ENCODE results near the gene MCM7. TPM values are rescaled to one million over a fixed set of nuclear protein-coding genes. Genes with fewer than 3 reads are reported as not detected.

MCM7 gene
- total RNA-seq, 2 experiments from 2014 or later, result 456 to 476 TPM

GRCh38 chr7:100091411-100092181 is 9.6 kb downstream of the MCM7 start:
- TF ChIP-seq, protein P1, sequence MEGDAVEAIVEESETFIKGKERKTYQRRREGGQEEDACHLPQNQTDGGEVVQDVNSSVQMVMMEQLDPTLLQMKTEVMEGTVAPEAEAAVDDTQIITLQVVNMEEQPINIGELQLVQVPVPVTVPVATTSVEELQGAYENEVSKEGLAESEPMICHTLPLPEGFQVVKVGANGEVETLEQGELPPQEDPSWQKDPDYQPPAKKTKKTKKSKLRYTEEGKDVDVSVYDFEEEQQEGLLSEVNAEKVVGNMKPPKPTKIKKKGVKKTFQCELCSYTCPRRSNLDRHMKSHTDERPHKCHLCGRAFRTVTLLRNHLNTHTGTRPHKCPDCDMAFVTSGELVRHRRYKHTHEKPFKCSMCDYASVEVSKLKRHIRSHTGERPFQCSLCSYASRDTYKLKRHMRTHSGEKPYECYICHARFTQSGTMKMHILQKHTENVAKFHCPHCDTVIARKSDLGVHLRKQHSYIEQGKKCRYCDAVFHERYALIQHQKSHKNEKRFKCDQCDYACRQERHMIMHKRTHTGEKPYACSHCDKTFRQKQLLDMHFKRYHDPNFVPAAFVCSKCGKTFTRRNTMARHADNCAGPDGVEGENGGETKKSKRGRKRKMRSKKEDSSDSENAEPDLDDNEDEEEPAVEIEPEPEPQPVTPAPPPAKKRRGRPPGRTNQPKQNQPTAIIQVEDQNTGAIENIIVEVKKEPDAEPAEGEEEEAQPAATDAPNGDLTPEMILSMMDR (IDR thresholded peaks at IDR 0.05), result peak; percentile 31
- intact Hi-C loops (cut with micrococcal nuclease), result no loop called here
- ATAC-seq (no peak), DNase-seq (peak; percentile 35)
- ChIA-PET POLR2A (interaction anchor here (1.0 to 6.7 kb wide), 8 partner anchors 10 to 75 kb away, joined by 3 to 187 read pairs (median 6); partner anchors contain the start of genes AP4M1, CNPY4, MBLAC1 and MCM7), CTCF (interaction anchor here (0.8 to 1.8 kb wide), 3 partner anchors 9 to 11 kb away, joined by 3 to 10 read pairs (median 4); partner anchors contain the start of genes AP4M1 and MCM7)
- Mint-ChIP-seq H3K27me3 (no peaks in the 10 kb centered on the region), H3K4me3 (no peak overlapping the region), H3K4me1 (ENCODE audit: low read depth) (peaks cover 36% of the 10 kb centered on the region), H3K36me3 (ENCODE audit: low read depth) (peaks cover 52% of the 10 kb centered on the region), H3K27ac (peak overlapping the region; percentile 97), H3K9me3 (no peaks in the 10 kb centered on the region)

- Mint-ChIP-seq H3K4me1 (ENCODE audit: low read depth) (peaks cover 33% of the 10 kb centered on the region), H3K27me3 (no peaks in the 10 kb centered on the region), H3K4me3 (peak overlapping the region; percentile 20), H3K27ac (peak overlapping the region; percentile 97), H3K36me3 (ENCODE audit: low read depth) (peaks cover 46% of the 10 kb centered on the region), H3K9me3 (no peaks in the 10 kb centered on the region)
- CTCF ChIA-PET, result interaction anchor here (1.1 to 1.8 kb wide), 2 partner anchors 9 to 177 kb away, joined by 3 to 10 read pairs; partner anchors contain the start of genes AP4M1 and MCM7
- intact Hi-C loops (cut with micrococcal nuclease), result no loop called here
- POLR2A ChIA-PET, result interaction anchor here (0.5 to 6.7 kb wide), 10 partner anchors 9 to 482 kb away, joined by 3 to 187 read pairs (median 4); partner anchors contain the start of genes AP4M1, CNPY4, MBLAC1 and MCM7
- DNase-seq, result no peak
- TF ChIP-seq, protein P1 (IDR thresholded peaks at IDR 0.05), result no peak
- ATAC-seq, result no peak
These were observed 10.4 kb downstream of the MCM7 start for GRCh38 chr7:100090527-100091410.

DNA sequence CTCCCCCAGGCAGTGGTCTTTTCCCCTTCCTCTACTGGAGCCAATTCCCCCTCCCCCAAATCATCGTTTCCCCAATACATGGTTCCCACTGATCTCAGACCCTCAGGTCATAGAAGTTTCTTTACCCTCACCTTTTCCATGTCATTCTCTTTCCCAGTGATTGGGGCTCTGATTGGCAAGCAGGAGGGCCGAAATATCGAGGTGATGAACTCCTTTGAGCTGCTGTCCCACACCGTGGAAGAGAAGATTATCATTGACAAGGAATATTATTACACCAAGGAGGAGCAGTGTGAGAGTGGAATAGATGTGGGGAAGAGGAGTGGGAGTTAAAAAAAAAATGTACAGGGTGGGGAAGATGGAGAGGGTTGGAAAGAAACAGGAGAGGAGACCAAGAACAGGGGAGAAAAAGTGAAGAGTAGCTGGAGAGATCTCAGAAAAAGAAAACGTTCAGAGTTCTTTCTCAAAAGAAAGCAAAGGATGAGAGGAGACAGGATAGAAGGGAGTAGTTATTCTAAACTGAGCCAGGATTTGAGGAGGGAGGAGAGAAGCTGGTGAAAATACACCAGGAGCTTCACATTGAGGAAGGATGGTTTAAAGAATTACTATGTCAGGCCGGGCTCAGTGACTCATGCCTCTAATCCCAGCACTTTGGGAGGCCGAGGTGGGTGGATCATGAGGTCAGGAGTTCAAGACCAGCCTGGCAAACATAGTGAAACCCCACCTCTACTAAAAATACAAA is 11.6 kb downstream of the MCM7 start:
- H3K27ac Mint-ChIP-seq, result peak overlapping the region; percentile 97
- peaks cover 25% of the 10 kb centered on the region for H3K4me1 Mint-ChIP-seq (ENCODE audit: low read depth)
- POLR2A ChIA-PET, result interaction anchor here (0.5 to 6.7 kb wide), 9 partner anchors 8 to 183 kb away, joined by 3 to 187 read pairs (median 3); partner anchors contain the start of genes AP4M1, CNPY4 and MCM7
- H3K27me3 Mint-ChIP-seq, result no peaks in the 10 kb centered on the region
- intact Hi-C loops (cut with micrococcal nuclease), result loop anchor here (10.0 kb wide), 1 partner anchor 175 kb away; the partner anchor contains the start of gene TRIM4
- CTCF ChIA-PET, result interaction anchor here (0.7 to 1.8 kb wide), 4 partner anchors 11 to 176 kb away, joined by 3 to 10 read pairs (median 3); partner anchors contain the start of genes AP4M1 and MCM7
- DNase-seq (peak; percentile 45), ATAC-seq (no peak)
- H3K9me3 Mint-ChIP-seq, result no peaks in the 10 kb centered on the region
- TF ChIP-seq, protein P1 (IDR thresholded peaks at IDR 0.05), result no peak
- H3K36me3 Mint-ChIP-seq (ENCODE audit: low read depth), result peaks cover 37% of the 10 kb centered on the region
- H3K4me3 Mint-ChIP-seq, result peak overlapping the region; percentile 95

DNA sequence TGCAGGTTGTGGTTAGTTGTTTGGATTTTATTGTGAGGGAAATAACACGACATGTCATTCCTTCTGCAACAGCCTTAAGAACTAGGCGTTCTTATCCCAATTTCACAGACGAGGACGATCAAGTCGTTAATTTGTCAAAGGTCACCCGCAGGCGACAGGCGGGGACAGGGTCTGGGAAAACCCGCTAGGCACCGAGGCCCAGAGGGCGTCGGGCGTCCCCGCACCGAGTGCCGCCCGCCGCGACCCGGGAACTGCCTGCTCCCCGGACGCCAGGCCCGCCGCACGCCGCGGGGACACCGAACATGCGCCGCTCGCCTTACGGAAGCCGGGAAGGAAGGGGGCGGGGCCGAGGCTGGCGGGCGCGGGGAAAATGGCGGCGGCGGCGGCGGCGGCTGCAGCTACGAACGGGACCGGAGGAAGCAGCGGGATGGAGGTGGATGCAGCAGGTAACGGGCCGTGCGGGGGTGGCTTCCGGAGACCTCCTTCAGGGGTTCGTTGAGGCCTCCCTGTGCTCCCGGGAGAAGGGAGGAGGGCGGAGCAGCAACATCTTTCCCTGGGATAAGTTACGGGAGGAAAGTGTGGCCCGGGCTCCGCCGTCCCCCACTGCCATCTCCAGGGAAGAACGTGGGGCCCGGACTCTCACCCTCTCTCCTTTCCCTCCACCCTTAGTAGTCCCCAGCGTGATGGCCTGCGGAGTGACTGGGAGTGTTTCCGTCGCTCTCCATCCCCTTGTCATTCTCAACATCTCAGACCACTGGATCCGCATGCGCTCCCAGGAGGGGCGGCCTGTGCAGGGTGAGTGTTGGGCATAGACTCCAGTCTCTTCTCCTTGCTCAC is 12.4 kb downstream of the MCM7 start, which contains the start of gene COPS6:
COPS6 (plus strand) TSS at position 349 of the 837 bp plus-strand sequence; CDS start at position 371, 22 bp downstream.
- intact Hi-C loops (cut with micrococcal nuclease), result loop anchor here (10.0 kb wide), 1 partner anchor 174 kb away; the partner anchor contains the start of gene TRIM4
- DNase-seq (peak; percentile 88), ATAC-seq (peak; percentile 72)
- TF ChIP-seq, protein P1 (IDR thresholded peaks at IDR 0.05), result no peak
- Mint-ChIP-seq H3K36me3 (ENCODE audit: low read depth) (peaks cover 33% of the 10 kb centered on the region), H3K4me1 (ENCODE audit: low read depth) (peaks cover 25% of the 10 kb centered on the region), H3K27me3 (no peaks in the 10 kb centered on the region), H3K4me3 (peak within 1 kb of the TSS; percentile 95), H3K9me3 (no peaks in the 10 kb centered on the region), H3K27ac (peak within 1 kb of the TSS; percentile 97)
- ChIA-PET CTCF (interaction anchor here (1.0 kb wide), 1 partner anchor 42 kb away, joined by 3 read pairs; no protein-coding TSS in a partner anchor), POLR2A (interaction anchor here (1.0 to 6.7 kb wide), 3 partner anchors 8 to 38 kb away, joined by 5 to 187 read pairs (median 7); partner anchors contain the start of genes AP4M1, MBLAC1 and MCM7)
